SK-N-SH (cell line): ENCODE results near the gene RNASEH1. TPM values are rescaled to one million over a fixed set of nuclear protein-coding genes. Genes with fewer than 3 reads are reported as not detected.

Source experiments
- CTCF ChIA-PET: fragments of 300-600, 350-600 bp; formaldehyde crosslinking; extraction: SDS; loops from one replicate; lab custom pipeline; 2021; lab: Yijun Ruan, JAX
- POLR2A ChIA-PET: fragments of 350-600 bp; sonication (Branson Sonifier 250); formaldehyde crosslinking; extraction: SDS; loops from one replicate; lab custom pipeline; 2020; ENCODE audit warnings: antibody characterized with exemption, inconsistent platforms; lab: Yijun Ruan, JAX
- DNase-seq: peaks from one replicate; pipeline ENCODE4 v3.0.0; 2012
- H2AFZ ChIP-seq: fragments of 200-600 bp; sonication (generic); 2 replicates; pipeline ENCODE4 v1.8.1; 2016; ENCODE audit warnings: antibody characterized with exemption, mild to moderate bottlenecking, low read depth
- H3F3A ChIP-seq: fragments of 200-600 bp; sonication (generic); replicated peaks from 2 replicates; pipeline ENCODE3; 2016; ENCODE audit warnings: antibody characterized with exemption, mild to moderate bottlenecking; ENCODE audit not compliant: insufficient read depth
- H3K27ac ChIP-seq, 2 experiments: fragments of 200-500 bp in 1 of 2; fragments of 200-600 bp in 1 of 2; sonication (Bioruptor generic) in 1 of 2; sonication (generic), shearing (Covaris generic) in 1 of 2; 2 replicates each; pipeline versions ENCODE4 v1.5.1 to v1.6.1; 2014 to 2016; ENCODE audit warnings: low read depth in 2 of 2, inconsistent platforms in 1 of 2, low read length in 1 of 2, mild to moderate bottlenecking in 1 of 2, mixed read lengths in 1 of 2
- H3K27me3 ChIP-seq: fragments of 200-600 bp; sonication (generic), shearing (Covaris generic); 2 replicates; pipeline ENCODE4 v1.6.1; 2016; ENCODE audit warnings: mixed run types; ENCODE audit not compliant: insufficient read depth
- H3K36me3 ChIP-seq, 2 experiments: fragments of 200-500 bp in 1 of 2; fragments of 200-600 bp in 1 of 2; sonication (Bioruptor generic) in 1 of 2; sonication (generic) in 1 of 2; replicated peaks in 1 of 2; 2 replicates each; pipeline versions ENCODE3 to v1.5.1; 2014 to 2016; ENCODE audit warnings: low read length in 1 of 2, mild to moderate bottlenecking in 1 of 2; ENCODE audit not compliant: insufficient read depth in 2 of 2, control insufficient read depth in 1 of 2
- H3K4me1 ChIP-seq, 2 experiments: fragments of 200-500 bp in 1 of 2; fragments of 200-600 bp in 1 of 2; sonication (Bioruptor generic) in 1 of 2; sonication (generic), shearing (Covaris generic) in 1 of 2; 2 replicates each; pipeline versions ENCODE4 v1.5.1 to v1.6.1; 2014 to 2016; ENCODE audit warnings: low read depth in 1 of 2, low read length in 1 of 2, mixed run types in 1 of 2; ENCODE audit not compliant: insufficient read depth in 2 of 2, control insufficient read depth in 1 of 2
- H3K4me2 ChIP-seq: fragments of 200-600 bp; sonication (generic), shearing (Covaris generic); 2 replicates; pipeline ENCODE4 v1.6.1; 2017; ENCODE audit warnings: mixed run types
- H3K4me3 ChIP-seq, 2 experiments: fragments of 200-500 bp in 1 of 2; fragments of 200-600 bp in 1 of 2; sonication (Bioruptor generic) in 1 of 2; sonication (generic), shearing (Covaris generic) in 1 of 2; 2 replicates each; pipeline versions ENCODE4 v1.5.1 to v1.8.1; 2014 to 2016; ENCODE audit warnings: low read depth in 2 of 2, inconsistent platforms in 1 of 2, low read length in 1 of 2, mild to moderate bottlenecking in 1 of 2, mixed read lengths in 1 of 2, moderate library complexity in 1 of 2
- H3K79me2 ChIP-seq: fragments of 200-600 bp; sonication (generic); 2 replicates; pipeline ENCODE4 v1.8.1; 2017; ENCODE audit warnings: mild to moderate bottlenecking; ENCODE audit not compliant: insufficient read depth
- H3K9ac ChIP-seq: fragments of 200-600 bp; sonication (generic); 2 replicates; pipeline ENCODE4 v1.6.1; 2017; ENCODE audit warnings: mixed run types
- H3K9me2 ChIP-seq: fragments of 200-600 bp; sonication (generic); 2 replicates; pipeline ENCODE4 v1.6.1; 2017; ENCODE audit warnings: mixed run types
- H3K9me3 ChIP-seq: fragments of 200-600 bp; sonication (generic); 2 replicates; pipeline ENCODE4 v1.6.1; 2017; ENCODE audit warnings: mixed run types, mild to moderate bottlenecking, moderate library complexity
- H4K20me1 ChIP-seq: fragments of 200-600 bp; sonication (generic); 2 replicates; pipeline ENCODE4 v1.6.1; 2017; ENCODE audit warnings: mild to moderate bottlenecking, mixed run types; ENCODE audit not compliant: insufficient read depth
- EZH2phosphoT487 ChIP-seq: fragments of 200-600 bp; sonication (generic); IDR thresholded peaks from 2 replicates; pipeline ENCODE4 v1.6.1; 2017; ENCODE audit warnings: low read depth, mixed run types, mild to moderate bottlenecking, antibody characterized with exemption, moderate library complexity, borderline replicate concordance
- MEF2A ChIP-seq: IDR thresholded peaks from 2 replicates; pipeline ENCODE4 v1.4.0; 2012; ENCODE audit warnings: low read depth, borderline replicate concordance
- MXI1 ChIP-seq: IDR thresholded peaks from 2 replicates; pipeline ENCODE4 v1.6.1; 2012; ENCODE audit warnings: mild to moderate bottlenecking, low read depth, low read length, improper control_type of control experiment
- NRF1 ChIP-seq: IDR thresholded peaks from 2 replicates; pipeline ENCODE4 v1.6.1; 2012; ENCODE audit warnings: low read depth, mild to moderate bottlenecking, low read length
- REST ChIP-seq: IDR thresholded peaks from 2 replicates; pipeline ENCODE4 v1.6.1; 2012; ENCODE audit warnings: mild to moderate bottlenecking, low read depth, low read length, moderate library complexity
- RFX5 ChIP-seq: IDR thresholded peaks from 2 replicates; pipeline ENCODE4 v1.6.1; 2012; ENCODE audit warnings: mild to moderate bottlenecking, improper control_type of control experiment, low read length
- RXRA ChIP-seq: IDR thresholded peaks from 2 replicates; pipeline ENCODE4 v1.4.0; 2012; ENCODE audit warnings: low read depth, mild to moderate bottlenecking, borderline replicate concordance
- SIN3A ChIP-seq: IDR thresholded peaks from 2 replicates; pipeline ENCODE4 v1.6.1; 2012; ENCODE audit warnings: low read depth, mild to moderate bottlenecking, low read length, moderate library complexity, borderline replicate concordance
- SMC3 ChIP-seq: IDR thresholded peaks from 2 replicates; pipeline ENCODE4 v1.6.1; 2012; ENCODE audit warnings: low read depth, low read length, improper control_type of control experiment
- TAF1 ChIP-seq: IDR thresholded peaks from 2 replicates; pipeline ENCODE4 v1.6.1; 2012; ENCODE audit warnings: low read depth, mild to moderate bottlenecking, low read length, moderate library complexity, borderline replicate concordance
- TCF12 ChIP-seq: IDR thresholded peaks from 2 replicates; pipeline ENCODE4 v1.4.0; 2012
- USF2 ChIP-seq: fragments of 150-350 bp; IDR thresholded peaks from 2 replicates; pipeline ENCODE4 v1.6.1; 2017; ENCODE audit warnings: antibody characterized with exemption, low read length, low read depth, borderline replicate concordance
- YY1 ChIP-seq: IDR thresholded peaks from 2 replicates; pipeline ENCODE4 v1.4.0; 2012; ENCODE audit warnings: low read depth, mild to moderate bottlenecking
- WGBS: methylation state at CpG from one replicate; pipeline ENCODE4 v1.1.6; 2017; ENCODE audit warnings: low lambda C conversion rate; 5-methylcytosine and 5-hydroxymethylcytosine counted together
- polyA plus RNA-seq, 3 experiments: library from polyadenylated mRNA; depleted of rRNA; stranded (reverse); fragments of >200 nt; gene quantifications; 2 replicates each; pipeline ENCODE4 v1.2.3, GENCODE V29; 2012
- TF ChIP-seq, protein P1 (sequence below): IDR thresholded peaks from 2 replicates; pipeline ENCODE4 v1.4.0; 2012; ENCODE audit warnings: low read depth, borderline replicate concordance
- TF ChIP-seq, protein P2 (sequence below): IDR thresholded peaks from 2 replicates; pipeline ENCODE4 v1.4.0; 2012; ENCODE audit warnings: low read depth

RNASEH1 gene
- polyA plus RNA-seq, 1 of the 3 experiments (the other 2 are of a cell fraction) = 34.4 TPM

DNA sequence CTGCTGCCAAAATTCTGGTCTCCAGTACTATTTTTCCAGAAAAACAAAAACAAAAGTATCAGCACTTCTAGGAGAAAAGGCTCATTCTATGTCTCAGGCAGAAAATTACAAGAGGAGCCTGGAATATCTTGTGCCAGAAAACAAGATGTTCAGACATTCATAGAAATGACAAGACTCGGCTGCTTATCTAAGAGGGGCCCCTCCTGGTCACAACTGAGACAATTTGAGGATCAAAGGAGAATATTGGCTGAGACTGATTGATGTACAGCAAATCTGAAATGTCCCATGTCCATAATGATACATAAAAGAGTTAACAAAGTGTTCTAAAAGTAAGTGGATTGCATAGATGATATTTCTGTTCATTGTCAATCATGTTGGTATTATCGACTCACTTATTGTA is 14.5 kb upstream of the RNASEH1 start:
- Histone ChIP-seq H4K20me1 (peaks cover 21% of the 10 kb centered on the region), H3K9ac (no peak overlapping the region), H3F3A (peaks cover 21% of the 10 kb centered on the region), H3K4me2 (no peak overlapping the region), H3K36me3 (peaks cover 14 to 15% of the 10 kb centered on the region in 2 experiments), H3K9me2 (no peaks in the 10 kb centered on the region), H3K4me1 (peaks cover 11 to 15% of the 10 kb centered on the region in 2 experiments; a peak in 3 of 4 replicates), H3K79me2 (peaks cover 25% of the 10 kb centered on the region), H3K27ac (peak overlapping the region in 1 of 2 experiments; percentile 82; a peak in 1 of 4 replicates), H3K27me3 (no peaks in the 10 kb centered on the region), H2AFZ (no peak overlapping the region), H3K9me3 (no peaks in the 10 kb centered on the region), H3K4me3 (no peak overlapping the region)
- TF ChIP-seq TAF1 = no peak
- TF ChIP-seq NRF1 = no peak
- TF ChIP-seq, protein P1, sequence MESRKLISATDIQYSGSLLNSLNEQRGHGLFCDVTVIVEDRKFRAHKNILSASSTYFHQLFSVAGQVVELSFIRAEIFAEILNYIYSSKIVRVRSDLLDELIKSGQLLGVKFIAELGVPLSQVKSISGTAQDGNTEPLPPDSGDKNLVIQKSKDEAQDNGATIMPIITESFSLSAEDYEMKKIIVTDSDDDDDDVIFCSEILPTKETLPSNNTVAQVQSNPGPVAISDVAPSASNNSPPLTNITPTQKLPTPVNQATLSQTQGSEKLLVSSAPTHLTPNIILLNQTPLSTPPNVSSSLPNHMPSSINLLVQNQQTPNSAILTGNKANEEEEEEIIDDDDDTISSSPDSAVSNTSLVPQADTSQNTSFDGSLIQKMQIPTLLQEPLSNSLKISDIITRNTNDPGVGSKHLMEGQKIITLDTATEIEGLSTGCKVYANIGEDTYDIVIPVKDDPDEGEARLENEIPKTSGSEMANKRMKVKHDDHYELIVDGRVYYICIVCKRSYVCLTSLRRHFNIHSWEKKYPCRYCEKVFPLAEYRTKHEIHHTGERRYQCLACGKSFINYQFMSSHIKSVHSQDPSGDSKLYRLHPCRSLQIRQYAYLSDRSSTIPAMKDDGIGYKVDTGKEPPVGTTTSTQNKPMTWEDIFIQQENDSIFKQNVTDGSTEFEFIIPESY = no peak
- no peak for TF ChIP-seq SIN3A
- TF ChIP-seq REST = no peak
- no peak for TF ChIP-seq TCF12
- no peak for TF ChIP-seq USF2
- WGBS = 82% methylated on average over 2 of the region's 2 CpGs
- no peak for DNase-seq
- ChIA-PET CTCF (interaction anchor here (1.3 to 1.8 kb wide), 2 partner anchors 78 to 149 kb away, joined by 4 read pairs; no protein-coding TSS in a partner anchor), POLR2A (interaction anchor here (4.7 kb wide), 1 partner anchor 14 kb away, joined by 36 read pairs; the partner anchor contains the start of gene RNASEH1)

DNA sequence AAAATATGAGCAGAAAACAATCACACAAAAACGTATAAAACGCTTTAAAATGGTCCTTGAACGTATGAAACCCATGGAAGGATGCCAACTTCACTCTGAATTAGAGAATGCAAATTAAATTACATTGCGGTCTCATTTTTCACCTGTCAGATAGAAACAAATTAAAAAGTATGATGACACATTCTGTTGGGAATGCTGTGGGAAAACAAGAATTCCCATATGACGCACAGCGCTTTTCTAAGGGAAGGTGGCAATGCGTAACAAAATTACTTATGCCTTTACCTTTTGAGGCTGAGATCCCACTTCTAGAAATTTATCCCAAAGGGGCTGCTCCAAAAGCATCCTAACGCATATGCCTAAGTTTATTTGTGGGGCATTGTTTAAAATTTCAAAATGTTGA is 13.2 kb upstream of the RNASEH1 start:
- Histone ChIP-seq H3K27me3 (no peaks in the 10 kb centered on the region), H3K79me2 (peaks cover 11% of the 10 kb centered on the region), H3F3A (peaks cover 21% of the 10 kb centered on the region), H4K20me1 (peaks cover 8% of the 10 kb centered on the region), H3K36me3 (peaks cover 3% of the 10 kb centered on the region in 2 experiments), H3K9me2 (no peaks in the 10 kb centered on the region), H3K4me1 (peaks cover 8 to 11% of the 10 kb centered on the region in 2 experiments; a peak in 3 of 4 replicates), H2AFZ (0 out of 2 replicates have a peak overlapping the region, but pooled peaks have one; percentile 4), H3K4me3 (no peak overlapping the region), H3K4me2 (peak overlapping the region; percentile 16), H3K9ac (peak overlapping the region; percentile 10; the same call in 1 of the 2 replicates), H3K27ac (peak overlapping the region in 1 of 2 experiments; percentile 82; a peak in 2 of 4 replicates), H3K9me3 (no peaks in the 10 kb centered on the region)
- no peak for DNase-seq
- ChIA-PET CTCF (no interaction called here), POLR2A (no interaction called here)
- WGBS = 13% methylated on average over 8 of the region's 8 CpGs
- TF ChIP-seq YY1 (no peak), MXI1 (no peak), TCF12 (peak; percentile 55; the same call in 1 of the 2 replicates), USF2 (no peak), MEF2A (no peak), RXRA (peak; percentile 27; the same call in 1 of the 2 replicates), EZH2phosphoT487 (no peak), SMC3 (no peak), RFX5 (no peak)
- TF ChIP-seq, protein P2, sequence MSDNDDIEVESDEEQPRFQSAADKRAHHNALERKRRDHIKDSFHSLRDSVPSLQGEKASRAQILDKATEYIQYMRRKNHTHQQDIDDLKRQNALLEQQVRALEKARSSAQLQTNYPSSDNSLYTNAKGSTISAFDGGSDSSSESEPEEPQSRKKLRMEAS = 0 out of 2 replicates have a peak, but pooled peaks have one; percentile 15
- TF ChIP-seq, protein P1 = peak; percentile 28; the same call in 1 of the 2 replicates
